DOHH2 (cell line): ENCODE results near the gene EHMT1.

ENCODE experiments used
- H3F3A ChIP-seq: fragments of 200-600 bp; sonication (generic), shearing (Covaris generic); 2 replicates; pipeline ENCODE4 v1.6.0; 2016; ENCODE audit warnings: antibody characterized with exemption, mild to moderate bottlenecking; ENCODE audit not compliant: control insufficient read depth, insufficient read depth
- H3K27ac ChIP-seq: fragments of 200-600 bp; sonication (generic); 2 replicates; pipeline ENCODE4 v1.5.1; 2014; ENCODE audit warnings: low read depth, mild to moderate bottlenecking, low read length, moderate library complexity
- H3K27me3 ChIP-seq: fragments of 200-600 bp; sonication (generic); 2 replicates; pipeline ENCODE4 v1.6.1; 2014; ENCODE audit warnings: mild to moderate bottlenecking, low read length, mixed read lengths; ENCODE audit not compliant: control insufficient read depth
- H3K36me3 ChIP-seq: fragments of 200-600 bp; sonication (generic); 2 replicates; pipeline ENCODE4 v1.6.1; 2014; ENCODE audit warnings: mild to moderate bottlenecking, low read length, moderate library complexity, mixed read lengths; ENCODE audit not compliant: control insufficient read depth
- H3K4me1 ChIP-seq: fragments of 200-600 bp; sonication (generic); 2 replicates; pipeline ENCODE4 v1.6.1; 2014; ENCODE audit warnings: mild to moderate bottlenecking, low read length, mixed read lengths; ENCODE audit not compliant: control insufficient read depth
- H3K4me2 ChIP-seq: fragments of 200-600 bp; sonication (generic); 2 replicates; pipeline ENCODE4 v1.6.0; 2014; ENCODE audit warnings: mild to moderate bottlenecking, low read length, moderate library complexity
- H3K4me3 ChIP-seq: fragments of 200-600 bp; sonication (generic); 2 replicates; pipeline ENCODE4 v1.5.1; 2014; ENCODE audit warnings: mild to moderate bottlenecking, low read length, mixed read lengths
- H3K79me2 ChIP-seq: fragments of 200-600 bp; sonication (generic); 2 replicates; pipeline ENCODE4 v1.6.1; 2014; ENCODE audit warnings: mild to moderate bottlenecking, low read length, mixed read lengths; ENCODE audit not compliant: control insufficient read depth
- H3K9me2 ChIP-seq: fragments of 200-600 bp; sonication (generic); replicated peaks from 2 replicates; pipeline ENCODE4 v1.6.1; 2014; ENCODE audit warnings: mild to moderate bottlenecking, low read length, mixed read lengths; ENCODE audit not compliant: control insufficient read depth
- H3K9me3 ChIP-seq: fragments of 200-600 bp; sonication (generic); 2 replicates; pipeline ENCODE4 v1.6.1; 2014; ENCODE audit warnings: antibody characterized with exemption, low read length, mixed read lengths; ENCODE audit not compliant: control insufficient read depth, insufficient read depth
- H4K20me1 ChIP-seq: fragments of 200-600 bp; sonication (generic); 2 replicates; pipeline ENCODE4 v1.6.0; 2014; ENCODE audit warnings: low read depth, mild to moderate bottlenecking, antibody characterized with exemption, low read length, moderate library complexity; ENCODE audit not compliant: control insufficient read depth, insufficient read depth
- CTCF ChIP-seq: fragments of 200-600 bp; sonication (generic); IDR thresholded peaks from one replicate; pipeline ENCODE4 v1.5.1; 2014; ENCODE audit warnings: antibody characterized with exemption, mild to moderate bottlenecking, low read depth, low read length; ENCODE audit not compliant: poor library complexity, severe bottlenecking
- EZH2phosphoT487 ChIP-seq: fragments of 200-600 bp; sonication (generic); IDR thresholded peaks from 2 replicates; pipeline ENCODE4 v1.6.1; 2017; ENCODE audit warnings: borderline replicate concordance, mild to moderate bottlenecking, antibody characterized with exemption, low read length, moderate library complexity, mixed read lengths

Gene EHMT1

GRCh38 chr9:137709411-137710101 lies 90.8 kb downstream of the EHMT1 start:
- H3K36me3 ChIP-seq: peaks cover 77% of the 10 kb centered on the region
- H4K20me1 ChIP-seq: no peaks in the 10 kb centered on the region; the same call in 1 of the 2 replicates
- H3K4me2 ChIP-seq: no peak overlapping the region
- H3K27me3 ChIP-seq: no peaks in the 10 kb centered on the region
- H3K4me3 ChIP-seq: no peak overlapping the region
- H3K4me1 ChIP-seq: peaks cover 40% of the 10 kb centered on the region
- TF ChIP-seq CTCF: no peak
- no peak for TF ChIP-seq EZH2phosphoT487
- H3K9me2 ChIP-seq: no peaks in the 10 kb centered on the region
- peaks cover 92% of the 10 kb centered on the region for H3K79me2 ChIP-seq
- peaks cover 16% of the 10 kb centered on the region for H3K9me3 ChIP-seq
- H3F3A ChIP-seq: peaks cover 21% of the 10 kb centered on the region
- no peak overlapping the region for H3K27ac ChIP-seq

GRCh38 chr9:137710704-137711103 lies 91.9 kb downstream of the EHMT1 start:
- H3K4me3 ChIP-seq: no peak overlapping the region
- H4K20me1 ChIP-seq: no peaks in the 10 kb centered on the region
- H3K9me2 ChIP-seq: no peaks in the 10 kb centered on the region
- peaks cover 93% of the 10 kb centered on the region for H3K79me2 ChIP-seq
- H3K4me1 ChIP-seq: peaks cover 37% of the 10 kb centered on the region
- H3K27me3 ChIP-seq: no peaks in the 10 kb centered on the region
- no peak for TF ChIP-seq CTCF
- no peak for TF ChIP-seq EZH2phosphoT487
- peaks cover 84% of the 10 kb centered on the region for H3K36me3 ChIP-seq
- peaks cover 28% of the 10 kb centered on the region for H3K9me3 ChIP-seq
- peaks cover 26% of the 10 kb centered on the region for H3F3A ChIP-seq
- H3K27ac ChIP-seq: no peak overlapping the region
- H3K4me2 ChIP-seq: no peak overlapping the region

DNA sequence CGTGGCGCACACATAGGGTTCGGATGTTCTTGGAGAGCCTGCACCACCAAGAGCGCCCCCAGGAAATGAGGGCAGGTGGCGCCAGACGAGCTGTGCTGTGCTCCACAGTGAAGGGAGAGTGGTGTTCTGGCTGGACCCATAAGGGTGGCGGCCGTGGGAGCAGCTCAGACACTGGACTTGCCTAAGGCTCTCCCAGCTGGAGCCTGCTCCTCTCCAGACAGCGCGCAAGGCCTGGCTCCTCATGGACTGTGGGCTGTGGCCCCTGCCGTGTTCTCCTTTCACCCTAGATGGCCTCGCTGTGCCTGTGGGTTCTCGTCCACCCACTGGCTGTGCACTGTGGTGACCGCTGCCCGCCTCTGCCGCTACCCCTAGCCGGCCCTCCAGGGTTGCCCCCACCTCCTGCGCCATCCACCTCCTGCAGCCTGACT lies 92.9 kb downstream of the EHMT1 start:
- Histone ChIP-seq H3K79me2 (peaks cover 88% of the 10 kb centered on the region), H3K36me3 (peaks cover 90% of the 10 kb centered on the region), H3F3A (peaks cover 28% of the 10 kb centered on the region), H3K4me2 (no peak overlapping the region), H4K20me1 (no peaks in the 10 kb centered on the region), H3K27ac (no peak overlapping the region), H3K9me3 (peaks cover 33% of the 10 kb centered on the region), H3K27me3 (no peaks in the 10 kb centered on the region), H3K9me2 (no peaks in the 10 kb centered on the region), H3K4me3 (no peak overlapping the region), H3K4me1 (peaks cover 28% of the 10 kb centered on the region)
- TF ChIP-seq EZH2phosphoT487 (no peak), CTCF (no peak)
